HG02852 (cell line): ENCODE data around the gene SLC5A5.
"Not testable (repeated sequence)": the region's sequence is repeated elsewhere in the genome, so short reads cannot be mapped to it uniquely, and the experiment has no call there.

Source experiments
- ATAC-seq: cut with Tn5 transposase; IDR thresholded peaks from one replicate; pipeline ENCODE4 v1.9.1; 2021; ENCODE audit warnings: mild to moderate bottlenecking, moderate library complexity; ENCODE audit not compliant: unreplicated experiment

Gene SLC5A5

DNA sequence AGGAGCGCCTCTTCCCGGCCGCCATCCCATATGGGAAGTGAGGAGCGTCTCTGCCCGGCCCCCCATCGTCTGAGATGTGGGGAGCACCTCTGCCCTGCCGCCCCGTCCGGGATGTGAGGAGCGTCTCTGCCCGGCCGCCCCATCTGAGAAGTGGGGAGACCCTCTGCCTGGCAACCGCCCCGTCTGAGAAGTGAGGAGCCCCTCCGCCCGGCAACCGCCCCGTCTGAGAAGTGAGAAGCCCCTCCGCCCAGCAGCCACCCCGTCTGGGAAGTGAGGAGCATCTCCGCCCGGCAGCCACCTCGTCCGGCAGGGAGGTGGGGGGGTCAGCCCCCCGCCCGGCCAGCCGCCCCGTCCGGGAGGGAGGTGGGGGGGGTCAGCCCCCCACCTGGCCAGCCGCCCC is 46.4 kb downstream of the SLC5A5 start:
- not testable (repeated sequence) for ATAC-seq

DNA sequence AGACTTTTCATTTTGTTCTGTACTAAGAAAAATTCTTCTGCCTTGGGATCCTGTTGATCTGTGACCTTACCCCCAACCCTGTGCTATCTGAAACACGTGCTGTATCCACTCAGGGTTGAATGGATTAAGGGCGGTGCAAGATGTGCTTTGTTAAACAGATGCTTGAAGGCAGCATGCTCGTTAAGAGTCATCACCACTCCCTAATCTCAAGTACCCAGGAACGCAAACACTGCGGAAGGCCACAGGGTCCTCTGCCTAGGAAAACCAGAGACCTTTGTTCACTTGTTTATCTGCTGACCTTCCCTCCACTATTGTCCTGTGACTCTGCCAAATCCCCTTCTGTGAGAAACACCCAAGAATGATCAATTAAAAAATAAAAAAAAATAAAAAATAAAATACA is 47.4 kb downstream of the SLC5A5 start:
- ATAC-seq = not testable (repeated sequence)

- no peak for ATAC-seq
These were observed 48.8 kb downstream of the SLC5A5 start for GRCh38 chr19:17920527-17920926.

- no peak for ATAC-seq
These were observed 50.4 kb downstream of the SLC5A5 start for GRCh38 chr19:17922138-17922537.

GRCh38 chr19:17926044-17926443 is 54.3 kb downstream of the SLC5A5 start:
- no peak for ATAC-seq

- no peak for ATAC-seq
These were observed 57.3 kb downstream of the SLC5A5 start for GRCh38 chr19:17929056-17929455.

GRCh38 chr19:17931532-17932191 is 59.9 kb downstream of the SLC5A5 start:
- no peak for ATAC-seq

DNA sequence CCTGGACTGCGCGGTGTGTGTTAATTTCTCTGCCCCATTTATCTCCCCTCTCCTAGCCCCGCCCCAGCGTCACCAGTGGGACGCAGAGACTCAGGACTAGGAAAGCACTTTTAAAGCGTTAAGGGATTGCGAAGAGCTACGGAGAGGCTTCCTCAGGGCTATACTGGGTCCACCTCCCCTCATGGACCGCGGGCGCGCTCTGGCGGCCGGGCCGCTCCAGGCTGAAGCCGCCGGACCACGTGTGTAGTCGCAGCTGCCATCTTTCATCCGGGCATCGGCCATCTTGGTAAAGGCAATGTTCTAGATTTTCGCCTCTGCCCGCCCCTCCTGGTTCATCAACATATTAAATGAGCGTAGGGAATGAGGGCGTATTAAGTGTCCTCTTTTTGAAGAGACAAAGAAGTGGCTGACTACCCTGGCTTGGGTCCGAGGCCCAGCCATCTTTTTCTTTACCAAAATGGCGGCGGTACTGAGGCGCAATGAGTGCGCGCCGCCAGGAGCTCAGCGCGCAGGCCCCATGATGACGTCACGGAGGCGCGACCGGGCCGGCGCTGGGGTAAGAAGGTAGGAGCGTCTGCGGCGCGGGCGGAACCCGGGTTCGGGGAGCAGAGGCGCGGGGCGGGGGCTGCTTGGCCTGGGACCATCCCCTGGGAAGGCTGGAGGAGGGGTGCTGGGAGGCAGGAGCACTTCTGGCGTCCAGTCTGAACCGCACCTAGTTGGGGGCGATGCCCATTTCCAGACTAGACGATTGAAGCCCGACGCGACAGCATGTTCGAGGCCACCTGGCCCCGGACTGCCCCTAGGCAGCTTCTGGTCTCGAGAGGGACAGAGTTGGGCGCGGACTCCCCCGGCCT is 61.0 kb downstream of the SLC5A5 start, which contains the start of gene CCDC124:
Gene CCDC124, plus strand, starts transcription at position 531 of the 854 bp plus-strand sequence. CDS start 3,406 bp downstream, outside the sequence.
- ATAC-seq = peak; percentile 69

- no peak for ATAC-seq
These were observed 61.8 kb downstream of the SLC5A5 start for GRCh38 chr19:17933414-17934129.

DNA sequence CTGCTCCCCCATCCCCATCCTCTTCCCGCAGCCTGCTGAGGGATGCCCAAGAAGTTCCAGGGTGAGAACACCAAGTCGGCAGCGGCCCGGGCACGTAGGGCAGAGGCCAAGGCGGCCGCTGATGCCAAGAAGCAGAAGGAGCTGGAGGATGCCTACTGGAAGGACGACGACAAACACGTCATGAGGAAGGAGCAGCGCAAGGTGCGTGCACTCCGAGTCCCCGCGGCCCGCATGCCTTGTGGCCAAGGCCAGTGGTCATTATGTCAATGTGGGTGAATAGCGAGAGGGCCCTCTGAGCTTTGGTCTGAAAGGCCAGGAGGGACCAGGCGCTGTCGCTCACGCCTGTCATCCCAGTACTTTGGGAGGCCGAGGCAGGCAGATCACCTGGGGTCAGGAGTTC is 64.6 kb downstream of the SLC5A5 start:
- ATAC-seq = no peak

DNA sequence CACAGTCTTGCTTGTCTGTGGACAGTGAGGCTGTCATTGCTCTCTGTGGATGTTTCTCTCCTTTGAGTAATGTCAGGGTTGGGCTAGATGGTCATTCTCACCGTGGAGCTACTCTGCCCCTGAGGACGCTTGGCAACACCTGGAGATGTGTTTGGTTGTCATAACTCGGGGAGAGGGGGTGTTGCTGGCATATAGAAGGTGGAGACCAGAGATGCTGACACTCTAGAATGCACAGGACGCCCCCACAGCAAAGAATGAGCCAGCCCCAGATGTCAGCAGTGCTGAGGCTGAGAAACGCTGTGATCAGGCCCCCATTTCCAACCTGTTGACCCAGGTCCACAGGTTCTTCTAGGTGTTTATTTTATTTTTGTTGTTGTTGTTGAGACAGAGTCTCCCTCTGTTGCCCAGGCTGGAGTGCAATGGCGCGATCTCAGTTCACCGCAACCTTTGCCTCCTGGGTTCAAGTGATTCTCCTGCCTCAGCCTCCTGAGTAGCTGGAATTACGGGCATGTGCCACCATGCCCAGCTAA is 65.7 kb downstream of the SLC5A5 start:
- no peak for ATAC-seq

DNA sequence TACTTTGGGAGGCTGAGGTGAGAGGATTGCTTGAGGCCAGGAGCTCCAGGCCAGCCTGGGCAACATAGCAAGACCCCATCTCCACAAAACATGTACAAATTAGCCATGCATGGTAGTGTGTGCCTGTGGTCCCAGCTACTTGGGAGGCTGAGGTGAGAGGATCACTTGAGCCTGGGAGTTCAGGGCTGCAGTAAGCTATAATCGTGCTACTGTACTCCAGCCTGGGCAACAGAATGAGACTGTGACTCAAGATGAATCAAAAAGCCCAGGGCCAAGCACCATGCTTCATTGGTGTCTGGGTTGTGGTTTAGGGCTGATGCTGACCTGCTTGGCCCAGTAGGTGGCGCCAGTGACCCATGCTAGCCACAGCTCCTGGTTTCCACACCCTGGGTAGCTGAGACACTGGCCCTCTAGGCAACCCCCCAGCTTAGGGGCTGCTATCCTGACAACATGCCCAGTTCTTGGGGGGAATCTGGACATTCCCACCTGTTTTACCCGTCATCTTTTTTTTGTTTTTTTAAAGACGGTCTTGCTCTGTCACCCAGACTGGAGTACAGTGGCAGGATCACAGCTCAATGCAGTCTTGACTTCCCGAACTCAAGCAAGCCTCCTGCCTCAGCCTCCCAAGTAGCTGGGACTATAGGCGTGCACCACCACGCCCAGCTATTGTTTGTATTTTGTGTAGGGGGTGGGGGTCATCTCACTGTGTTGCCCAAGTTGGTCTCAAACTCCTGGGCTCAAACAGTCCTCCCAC is 66.5 kb downstream of the SLC5A5 start:
- ATAC-seq = no peak

DNA sequence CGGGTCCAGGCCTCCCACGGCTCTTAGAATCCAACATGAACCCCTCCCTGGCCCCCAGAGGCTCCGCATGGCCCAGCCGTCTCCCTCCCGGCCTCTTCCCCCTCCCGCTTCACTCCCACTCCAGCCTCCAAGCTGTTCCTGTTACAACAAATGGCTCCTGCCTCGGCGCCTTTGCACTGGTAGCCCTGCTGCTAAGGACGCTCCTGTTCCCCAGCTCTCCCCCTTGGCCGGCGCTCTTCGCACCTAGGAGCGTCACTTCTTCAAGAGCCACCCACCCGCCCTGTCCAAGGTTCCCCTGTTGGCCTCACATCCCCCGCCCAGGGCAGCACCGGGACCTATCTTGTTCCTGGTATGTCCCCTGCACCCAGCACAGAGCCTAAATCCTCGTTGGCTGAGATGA is 70.4 kb downstream of the SLC5A5 start:
- no peak for ATAC-seq

DNA sequence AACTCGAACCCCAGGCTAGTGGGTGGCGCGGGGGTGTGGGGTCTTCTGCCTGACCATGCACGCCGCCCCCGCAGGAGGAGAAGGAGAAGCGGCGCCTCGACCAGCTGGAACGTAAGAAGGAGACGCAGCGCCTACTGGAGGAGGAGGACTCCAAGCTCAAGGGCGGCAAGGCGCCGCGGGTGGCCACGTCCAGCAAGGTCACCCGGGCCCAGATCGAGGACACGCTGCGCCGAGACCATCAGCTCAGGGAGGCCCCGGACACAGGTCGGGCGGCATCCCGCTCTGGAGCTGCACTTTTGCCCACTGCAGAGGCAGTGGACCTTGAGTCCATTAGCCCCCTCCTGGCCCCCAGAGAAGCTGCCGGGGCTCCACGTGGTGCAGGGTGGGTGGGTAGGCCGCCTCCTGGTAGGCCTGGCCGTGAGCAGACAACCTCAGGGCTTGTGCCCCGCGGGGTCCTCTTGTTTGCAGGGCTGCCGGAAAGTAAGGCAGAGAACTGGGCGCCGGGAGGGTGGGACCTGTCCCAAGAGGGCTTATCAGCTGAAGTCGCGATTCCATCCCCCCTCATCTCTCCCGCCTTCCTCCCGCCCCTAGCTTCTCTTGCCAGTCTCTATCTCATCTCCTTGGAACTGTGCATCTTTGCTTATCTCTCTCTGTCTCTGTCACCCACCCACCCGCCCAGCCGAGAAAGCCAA is 71.0 kb downstream of the SLC5A5 start:
- ATAC-seq = no peak

GRCh38 chr19:17943274-17944221 is 71.8 kb downstream of the SLC5A5 start:
- no peak for ATAC-seq

- no peak for ATAC-seq
These were observed 72.6 kb downstream of the SLC5A5 start for GRCh38 chr19:17944301-17944700.
